Measurements from ENCODE around the gene VDR. TPM values are rescaled to one million over a fixed set of nuclear protein-coding genes. Genes with fewer than 3 reads are reported as not detected.

Gene VDR
- total RNA-seq, 1 donor, result 32.2 TPM

DNA sequence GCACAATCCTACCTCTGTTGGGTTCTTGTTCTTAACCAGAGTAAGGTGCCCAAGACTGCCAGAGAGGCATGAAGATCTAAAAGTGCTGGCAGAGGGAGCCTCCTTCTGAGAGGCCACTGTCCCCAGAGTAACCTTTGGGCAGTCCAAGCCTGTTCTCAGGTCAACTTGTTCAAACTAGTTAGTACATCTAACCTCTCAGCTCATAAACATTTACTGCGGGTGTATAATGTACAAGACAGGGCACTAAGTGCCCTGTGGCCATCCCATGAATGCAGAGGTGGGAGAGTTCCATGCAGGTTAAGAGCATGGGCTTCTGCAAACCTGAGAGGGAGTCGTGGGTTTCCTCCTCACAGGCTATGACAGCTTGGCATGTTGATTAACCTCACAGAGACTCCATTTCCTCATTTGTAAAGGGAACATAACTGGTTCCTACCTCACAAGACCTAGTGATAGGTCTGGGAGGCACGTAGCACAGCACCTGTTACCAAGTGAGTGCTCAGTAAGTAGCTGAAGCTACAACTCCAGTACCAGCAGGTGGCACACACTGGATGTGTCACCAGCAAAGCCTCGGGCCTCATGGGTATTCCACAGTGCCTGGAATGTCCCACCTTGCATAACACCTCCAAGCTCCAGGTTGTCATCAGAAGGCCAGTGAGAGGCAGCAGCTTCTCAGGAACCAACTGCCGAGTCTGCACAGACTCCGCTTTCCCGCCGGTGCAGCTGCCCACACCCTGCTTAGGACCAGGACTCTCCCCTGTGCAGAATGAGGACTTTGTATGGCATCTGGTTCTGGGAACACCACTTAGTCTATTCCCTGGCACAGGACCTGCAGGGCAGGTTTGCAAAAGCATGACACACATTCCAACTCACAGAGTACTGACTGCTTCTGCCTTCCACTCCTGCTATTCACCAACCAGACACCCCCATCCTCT is 4.4 kb downstream of the VDR start:
- peak; percentile 39 for DNase-seq (ENCODE audit: insufficient read length, low spot score, missing footprints)
- TF ChIP-seq, protein P1, sequence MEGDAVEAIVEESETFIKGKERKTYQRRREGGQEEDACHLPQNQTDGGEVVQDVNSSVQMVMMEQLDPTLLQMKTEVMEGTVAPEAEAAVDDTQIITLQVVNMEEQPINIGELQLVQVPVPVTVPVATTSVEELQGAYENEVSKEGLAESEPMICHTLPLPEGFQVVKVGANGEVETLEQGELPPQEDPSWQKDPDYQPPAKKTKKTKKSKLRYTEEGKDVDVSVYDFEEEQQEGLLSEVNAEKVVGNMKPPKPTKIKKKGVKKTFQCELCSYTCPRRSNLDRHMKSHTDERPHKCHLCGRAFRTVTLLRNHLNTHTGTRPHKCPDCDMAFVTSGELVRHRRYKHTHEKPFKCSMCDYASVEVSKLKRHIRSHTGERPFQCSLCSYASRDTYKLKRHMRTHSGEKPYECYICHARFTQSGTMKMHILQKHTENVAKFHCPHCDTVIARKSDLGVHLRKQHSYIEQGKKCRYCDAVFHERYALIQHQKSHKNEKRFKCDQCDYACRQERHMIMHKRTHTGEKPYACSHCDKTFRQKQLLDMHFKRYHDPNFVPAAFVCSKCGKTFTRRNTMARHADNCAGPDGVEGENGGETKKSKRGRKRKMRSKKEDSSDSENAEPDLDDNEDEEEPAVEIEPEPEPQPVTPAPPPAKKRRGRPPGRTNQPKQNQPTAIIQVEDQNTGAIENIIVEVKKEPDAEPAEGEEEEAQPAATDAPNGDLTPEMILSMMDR (IDR thresholded peaks at IDR 0.05; ENCODE audit: extremely low read depth, low read depth, low read length), result peak; percentile 6
- H3K79me2 ChIP-seq (ENCODE audit: insufficient read depth, low read length), result peaks cover 64% of the 10 kb centered on the region
- H3K4me1 ChIP-seq (ENCODE audit: insufficient read depth, low read length), result peaks cover 48% of the 10 kb centered on the region
- peaks cover 55% of the 10 kb centered on the region for H4K20me1 ChIP-seq (ENCODE audit: insufficient read depth, low read length)
- H3K36me3 ChIP-seq (ENCODE audit: insufficient read depth, low read length), result peaks cover 7% of the 10 kb centered on the region
- no peaks in the 10 kb centered on the region for H3K9me3 ChIP-seq (ENCODE audit: low read depth, low read length)
- no peak overlapping the region for H3K4me3 ChIP-seq (ENCODE audit: insufficient read depth, low read length)
- peak overlapping the region; percentile 36 for H3K4me2 ChIP-seq (ENCODE audit: insufficient read depth, low read length)
- no peak overlapping the region for H2AFZ ChIP-seq (ENCODE audit: low read length)
- peaks cover 5% of the 10 kb centered on the region for H3K27me3 ChIP-seq (ENCODE audit: insufficient read depth, low read length)
- H3K27ac ChIP-seq (ENCODE audit: low read depth, low read length), result no peak overlapping the region

DNA sequence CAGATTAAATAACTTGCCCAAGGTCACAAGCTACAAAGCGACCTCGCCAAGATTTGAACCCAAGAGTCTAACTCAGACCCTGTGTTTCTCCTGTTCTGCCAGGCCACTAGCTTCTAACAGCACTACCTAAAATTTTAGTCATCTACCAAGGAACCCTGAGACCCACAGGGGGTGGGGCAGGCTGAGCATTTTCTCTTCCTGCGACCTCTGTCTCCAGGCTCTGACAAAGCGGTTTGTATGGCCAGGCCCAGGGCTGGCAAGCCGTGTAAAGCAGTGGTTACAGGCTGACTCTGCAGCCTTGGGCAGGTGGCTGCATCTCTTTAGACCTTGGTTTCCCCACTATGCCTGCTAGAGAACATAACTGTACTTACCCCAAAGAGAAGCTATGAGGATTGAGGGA is 5.3 kb downstream of the VDR start:
- Histone ChIP-seq H4K20me1 (ENCODE audit: insufficient read depth, low read length) (peaks cover 59% of the 10 kb centered on the region), H3K4me3 (ENCODE audit: insufficient read depth, low read length) (no peak overlapping the region), H3K9me3 (ENCODE audit: low read depth, low read length) (no peaks in the 10 kb centered on the region), H3K27me3 (ENCODE audit: insufficient read depth, low read length) (no peaks in the 10 kb centered on the region), H3K27ac (ENCODE audit: low read depth, low read length) (no peak overlapping the region), H3K36me3 (ENCODE audit: insufficient read depth, low read length) (peaks cover 7% of the 10 kb centered on the region), H2AFZ (ENCODE audit: low read length) (no peak overlapping the region), H3K4me1 (ENCODE audit: insufficient read depth, low read length) (peaks cover 43% of the 10 kb centered on the region), H3K4me2 (ENCODE audit: insufficient read depth, low read length) (no peak overlapping the region), H3K79me2 (ENCODE audit: insufficient read depth, low read length) (peaks cover 72% of the 10 kb centered on the region)
- TF ChIP-seq, protein P1 (IDR thresholded peaks at IDR 0.05; ENCODE audit: extremely low read depth, low read depth, low read length), result no peak
- DNase-seq (ENCODE audit: insufficient read length, low spot score, missing footprints), result peak; percentile 21

- no peak for DNase-seq (ENCODE audit: insufficient read length, low spot score, missing footprints)
These were observed 8.2 kb downstream of the VDR start for GRCh38 chr12:47896633-47897032.

GRCh38 chr12:47896022-47896421 is 8.8 kb downstream of the VDR start:
- DNase-seq (ENCODE audit: insufficient read length, low spot score, missing footprints), result no peak
- Histone ChIP-seq H2AFZ (ENCODE audit: low read length) (no peak overlapping the region), H3K4me2 (ENCODE audit: insufficient read depth, low read length) (no peak overlapping the region), H3K36me3 (ENCODE audit: insufficient read depth, low read length) (peaks cover 13% of the 10 kb centered on the region), H3K4me3 (ENCODE audit: insufficient read depth, low read length) (no peak overlapping the region), H3K4me1 (ENCODE audit: insufficient read depth, low read length) (peaks cover 15% of the 10 kb centered on the region), H3K79me2 (ENCODE audit: insufficient read depth, low read length) (peaks cover 80% of the 10 kb centered on the region), H3K9me3 (ENCODE audit: low read depth, low read length) (no peaks in the 10 kb centered on the region), H3K27me3 (ENCODE audit: insufficient read depth, low read length) (no peaks in the 10 kb centered on the region), H4K20me1 (ENCODE audit: insufficient read depth, low read length) (peaks cover 61% of the 10 kb centered on the region), H3K27ac (ENCODE audit: low read depth, low read length) (no peak overlapping the region)
- TF ChIP-seq, protein P1 (IDR thresholded peaks at IDR 0.05; ENCODE audit: extremely low read depth, low read depth, low read length), result no peak

More at GRCh38 chr12:47896633-47897032, 8.2 kb downstream of the VDR start:
- no peak overlapping the region for H2AFZ ChIP-seq (ENCODE audit: low read length)
- no peak overlapping the region for H3K27ac ChIP-seq (ENCODE audit: low read depth, low read length)
- peaks cover 15% of the 10 kb centered on the region for H3K4me1 ChIP-seq (ENCODE audit: insufficient read depth, low read length)
- H3K9me3 ChIP-seq (ENCODE audit: low read depth, low read length), result no peaks in the 10 kb centered on the region
- no peaks in the 10 kb centered on the region for H3K27me3 ChIP-seq (ENCODE audit: insufficient read depth, low read length)
- TF ChIP-seq, protein P1 (IDR thresholded peaks at IDR 0.05; ENCODE audit: extremely low read depth, low read depth, low read length), result no peak
- H3K4me2 ChIP-seq (ENCODE audit: insufficient read depth, low read length), result no peak overlapping the region
- H3K79me2 ChIP-seq (ENCODE audit: insufficient read depth, low read length), result peaks cover 85% of the 10 kb centered on the region
- H3K4me3 ChIP-seq (ENCODE audit: insufficient read depth, low read length), result no peak overlapping the region
- peaks cover 13% of the 10 kb centered on the region for H3K36me3 ChIP-seq (ENCODE audit: insufficient read depth, low read length)
- H4K20me1 ChIP-seq (ENCODE audit: insufficient read depth, low read length), result peaks cover 60% of the 10 kb centered on the region

All from osteoblast (primary cell).